Measurements from ENCODE around the gene SLC25A34. TPM values are rescaled to one million over a fixed set of nuclear protein-coding genes. Genes with fewer than 3 reads are reported as not detected.
"Not testable (repeated sequence)": the region's sequence is repeated elsewhere in the genome, so short reads cannot be mapped to it uniquely, and the experiment has no call there.

Gene SLC25A34
- total RNA-seq, 3 donors from 2014 or later = 6.4 to 15.7 (median 8.1) TPM

DNA sequence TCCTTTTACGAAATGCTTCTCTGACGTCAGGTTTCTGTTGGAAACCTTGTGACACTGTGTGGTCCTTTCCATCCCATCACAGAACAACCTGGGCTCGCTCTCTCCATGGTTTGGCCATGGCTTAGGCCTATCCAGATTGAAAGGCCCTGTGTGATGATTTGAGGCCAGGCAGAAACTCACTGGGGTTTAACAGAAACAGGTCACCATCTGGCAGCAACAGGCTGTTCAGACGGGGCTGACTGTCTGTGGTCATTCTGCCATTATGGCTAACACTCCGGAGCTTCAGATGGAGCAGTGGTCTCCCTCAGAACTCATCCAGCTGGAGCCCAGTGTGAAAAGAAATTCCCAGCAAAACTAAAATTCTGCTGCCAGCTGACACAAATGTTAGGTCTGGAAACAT is 42.7 kb upstream of the SLC25A34 start:
- TF ChIP-seq, protein P1, sequence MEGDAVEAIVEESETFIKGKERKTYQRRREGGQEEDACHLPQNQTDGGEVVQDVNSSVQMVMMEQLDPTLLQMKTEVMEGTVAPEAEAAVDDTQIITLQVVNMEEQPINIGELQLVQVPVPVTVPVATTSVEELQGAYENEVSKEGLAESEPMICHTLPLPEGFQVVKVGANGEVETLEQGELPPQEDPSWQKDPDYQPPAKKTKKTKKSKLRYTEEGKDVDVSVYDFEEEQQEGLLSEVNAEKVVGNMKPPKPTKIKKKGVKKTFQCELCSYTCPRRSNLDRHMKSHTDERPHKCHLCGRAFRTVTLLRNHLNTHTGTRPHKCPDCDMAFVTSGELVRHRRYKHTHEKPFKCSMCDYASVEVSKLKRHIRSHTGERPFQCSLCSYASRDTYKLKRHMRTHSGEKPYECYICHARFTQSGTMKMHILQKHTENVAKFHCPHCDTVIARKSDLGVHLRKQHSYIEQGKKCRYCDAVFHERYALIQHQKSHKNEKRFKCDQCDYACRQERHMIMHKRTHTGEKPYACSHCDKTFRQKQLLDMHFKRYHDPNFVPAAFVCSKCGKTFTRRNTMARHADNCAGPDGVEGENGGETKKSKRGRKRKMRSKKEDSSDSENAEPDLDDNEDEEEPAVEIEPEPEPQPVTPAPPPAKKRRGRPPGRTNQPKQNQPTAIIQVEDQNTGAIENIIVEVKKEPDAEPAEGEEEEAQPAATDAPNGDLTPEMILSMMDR (IDR thresholded peaks at IDR 0.05) = no peak
- ATAC-seq (no peak), DNase-seq (no peak)
- Histone ChIP-seq H3K9me3 (no peaks in the 10 kb centered on the region), H3K4me1 (ENCODE audit: low read depth) (peaks cover 2% of the 10 kb centered on the region), H3K36me3 (ENCODE audit: low read depth) (no peaks in the 10 kb centered on the region), H3K4me3 (no peak overlapping the region)
- intact Hi-C loops (cut with DNase I, micrococcal nuclease) = no loop called here

- ATAC-seq (peak; percentile 81), DNase-seq (peak in 1 of 3 donors; percentile 45)
- Histone ChIP-seq H3K4me3 (no peak overlapping the region), H3K9me3 (no peaks in the 10 kb centered on the region), H3K4me1 (ENCODE audit: low read depth) (peaks cover 2% of the 10 kb centered on the region), H3K36me3 (ENCODE audit: low read depth) (no peaks in the 10 kb centered on the region)
- TF ChIP-seq, protein P1 (IDR thresholded peaks at IDR 0.05) = no peak
- intact Hi-C loops (cut with DNase I, micrococcal nuclease) = no loop called here
Observed at GRCh38 chr1:15696956-15697521, 39.0 kb upstream of the SLC25A34 start.

GRCh38 chr1:15698201-15698600 is 37.9 kb upstream of the SLC25A34 start:
- H3K4me3 ChIP-seq = no peak overlapping the region
- no peak for DNase-seq
- H3K4me1 ChIP-seq (ENCODE audit: low read depth) = no peaks in the 10 kb centered on the region
- no peaks in the 10 kb centered on the region for H3K9me3 ChIP-seq
- intact Hi-C loops (cut with DNase I, micrococcal nuclease) = no loop called here
- ATAC-seq = no peak
- H3K36me3 ChIP-seq (ENCODE audit: low read depth) = no peaks in the 10 kb centered on the region
- TF ChIP-seq, protein P1 (IDR thresholded peaks at IDR 0.05) = no peak

- intact Hi-C loops (cut with DNase I, micrococcal nuclease); H3K9me3 ChIP-seq; ATAC-seq; H3K4me3 ChIP-seq; H3K4me1 ChIP-seq (ENCODE audit: low read depth); DNase-seq; H3K36me3 ChIP-seq (ENCODE audit: low read depth): not testable (repeated sequence)
Observed at GRCh38 chr1:15699321-15699720, 36.7 kb upstream of the SLC25A34 start.

DNA sequence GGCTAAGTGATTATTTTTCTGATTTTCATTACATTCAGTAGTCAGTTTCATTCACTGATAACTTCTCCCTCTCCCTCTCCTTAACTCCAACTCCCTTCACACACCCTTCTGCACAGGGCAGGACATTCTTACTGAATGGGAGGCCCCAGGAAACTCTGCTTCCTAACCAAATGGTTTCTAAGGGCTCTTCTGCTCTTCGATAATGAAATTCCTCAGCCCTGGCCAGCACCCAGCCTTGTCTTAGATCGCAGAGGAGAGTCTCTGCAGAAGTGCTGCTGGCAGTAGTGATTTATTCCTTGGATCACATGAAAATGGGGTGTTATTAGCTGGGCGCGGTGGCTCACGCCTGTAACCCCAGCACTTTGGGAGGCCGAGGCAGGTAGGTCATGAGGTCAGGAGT is 35.5 kb upstream of the SLC25A34 start:
- DNase-seq = no peak
- no peak for ATAC-seq
- Histone ChIP-seq H3K4me1 (ENCODE audit: low read depth) (no peaks in the 10 kb centered on the region), H3K9me3 (no peaks in the 10 kb centered on the region), H3K4me3 (no peak overlapping the region), H3K36me3 (ENCODE audit: low read depth) (no peaks in the 10 kb centered on the region)
- intact Hi-C loops (cut with DNase I, micrococcal nuclease) = no loop called here
- TF ChIP-seq, protein P1 (IDR thresholded peaks at IDR 0.05) = no peak

DNA sequence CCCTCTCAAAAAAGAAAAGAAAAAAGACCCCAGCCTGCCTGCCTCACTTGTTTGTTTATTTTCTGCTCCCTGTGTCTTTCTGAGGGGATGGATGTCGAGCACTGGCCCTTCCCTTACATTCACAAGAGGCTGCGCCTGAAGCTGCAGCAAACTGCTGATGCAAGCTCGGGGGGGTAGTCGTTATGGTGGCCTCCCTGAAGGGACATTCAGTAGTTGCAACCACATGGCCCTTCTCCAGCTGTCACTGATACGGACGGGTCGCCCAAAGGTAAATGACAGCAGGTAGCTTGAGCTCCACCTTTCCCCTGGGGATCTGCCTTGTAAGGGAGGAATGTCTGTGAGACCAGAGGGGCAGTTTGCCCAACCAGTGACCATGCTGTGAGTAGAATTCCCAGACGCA is 34.3 kb upstream of the SLC25A34 start:
- Histone ChIP-seq H3K9me3 (no peaks in the 10 kb centered on the region), H3K4me1 (ENCODE audit: low read depth) (no peaks in the 10 kb centered on the region), H3K36me3 (ENCODE audit: low read depth) (no peaks in the 10 kb centered on the region), H3K4me3 (no peak overlapping the region)
- TF ChIP-seq, protein P1 (IDR thresholded peaks at IDR 0.05) = no peak
- intact Hi-C loops (cut with DNase I, micrococcal nuclease) = no loop called here
- ATAC-seq = no peak
- no peak for DNase-seq
